ENCODE results near the gene GRIK3. TPM values are rescaled to one million over a fixed set of nuclear protein-coding genes. Genes with fewer than 3 reads are reported as not detected.

The GRIK3 gene
- total RNA-seq, 1 donor from 2014 or later: not detected

DNA sequence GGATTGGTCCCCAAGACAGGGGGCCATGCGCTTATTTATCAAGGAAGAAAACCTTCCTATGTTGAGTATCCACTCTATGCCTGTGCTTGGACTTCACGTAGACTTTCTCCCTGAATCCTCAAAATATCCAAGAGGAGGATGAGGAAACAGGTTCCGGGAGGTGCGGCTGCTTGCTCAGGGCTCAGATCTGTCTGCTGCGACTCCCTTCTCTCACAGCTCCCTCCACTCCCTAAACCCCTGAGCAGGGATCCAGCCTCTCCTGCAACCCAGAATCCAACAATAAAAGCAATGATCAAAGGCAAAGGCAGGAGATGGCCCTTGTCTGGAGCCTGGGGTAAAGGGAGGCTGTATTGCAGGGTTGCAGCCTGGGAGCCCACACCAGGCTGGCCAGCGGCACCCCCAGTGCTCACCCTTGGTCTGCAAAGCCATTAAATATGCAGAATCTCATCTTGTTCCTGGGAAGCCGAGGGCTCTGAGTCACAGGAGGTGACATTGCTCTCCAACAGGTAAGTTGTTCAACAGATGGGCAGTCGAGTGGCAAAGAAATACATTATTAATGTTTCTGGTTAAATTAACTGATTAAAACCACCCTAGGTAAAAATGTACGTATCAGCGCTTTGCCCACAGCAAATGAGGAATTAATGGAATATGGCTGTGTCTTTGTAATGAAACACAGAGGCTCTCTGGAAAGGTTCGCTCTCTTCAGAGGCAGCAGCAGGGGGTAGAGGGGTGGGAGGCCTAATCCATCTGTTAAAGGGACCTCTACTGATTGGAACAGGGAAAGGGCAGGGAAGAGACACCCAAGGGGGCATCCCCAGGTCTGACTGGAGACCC, 111.5 kb downstream of the GRIK3 start:
- no peak for DNase-seq (ENCODE audit: low spot score in 2 of 2, unreplicated experiment in 2 of 2)
- H3K27ac Mint-ChIP-seq: no peak overlapping the region
- no peaks in the 10 kb centered on the region for H3K4me1 Mint-ChIP-seq
- peaks cover 14% of the 10 kb centered on the region for H3K27me3 Mint-ChIP-seq (ENCODE audit: low read depth)
- no peak overlapping the region for H3K4me3 Mint-ChIP-seq
- H3K9me3 Mint-ChIP-seq: no peaks in the 10 kb centered on the region
- no peaks in the 10 kb centered on the region for H3K36me3 Mint-ChIP-seq
- TF ChIP-seq, protein P1, sequence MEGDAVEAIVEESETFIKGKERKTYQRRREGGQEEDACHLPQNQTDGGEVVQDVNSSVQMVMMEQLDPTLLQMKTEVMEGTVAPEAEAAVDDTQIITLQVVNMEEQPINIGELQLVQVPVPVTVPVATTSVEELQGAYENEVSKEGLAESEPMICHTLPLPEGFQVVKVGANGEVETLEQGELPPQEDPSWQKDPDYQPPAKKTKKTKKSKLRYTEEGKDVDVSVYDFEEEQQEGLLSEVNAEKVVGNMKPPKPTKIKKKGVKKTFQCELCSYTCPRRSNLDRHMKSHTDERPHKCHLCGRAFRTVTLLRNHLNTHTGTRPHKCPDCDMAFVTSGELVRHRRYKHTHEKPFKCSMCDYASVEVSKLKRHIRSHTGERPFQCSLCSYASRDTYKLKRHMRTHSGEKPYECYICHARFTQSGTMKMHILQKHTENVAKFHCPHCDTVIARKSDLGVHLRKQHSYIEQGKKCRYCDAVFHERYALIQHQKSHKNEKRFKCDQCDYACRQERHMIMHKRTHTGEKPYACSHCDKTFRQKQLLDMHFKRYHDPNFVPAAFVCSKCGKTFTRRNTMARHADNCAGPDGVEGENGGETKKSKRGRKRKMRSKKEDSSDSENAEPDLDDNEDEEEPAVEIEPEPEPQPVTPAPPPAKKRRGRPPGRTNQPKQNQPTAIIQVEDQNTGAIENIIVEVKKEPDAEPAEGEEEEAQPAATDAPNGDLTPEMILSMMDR (IDR thresholded peaks at IDR 0.05; ENCODE audit: unreplicated experiment): no peak

DNA sequence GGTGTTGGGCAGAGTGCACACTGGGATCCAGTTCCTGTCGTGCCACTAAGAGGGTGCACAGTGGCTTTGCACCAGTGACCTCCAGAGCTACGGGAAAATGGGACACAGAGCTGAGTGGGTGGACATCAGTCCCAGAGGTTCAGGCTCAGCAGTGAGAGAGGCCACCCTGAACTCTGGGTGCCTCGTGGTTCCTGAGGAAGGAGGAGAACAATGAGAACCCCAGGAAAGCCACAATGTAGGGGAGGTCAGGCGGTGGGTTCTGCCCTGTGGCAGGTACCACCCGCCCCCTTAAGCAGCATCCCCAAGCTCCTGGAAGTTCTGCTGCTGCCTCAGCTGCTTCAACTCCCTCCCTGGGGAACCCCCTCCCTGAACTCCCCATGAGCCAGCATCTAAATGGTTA, 112.2 kb downstream of the GRIK3 start:
- Mint-ChIP-seq H3K4me1 (no peaks in the 10 kb centered on the region), H3K9me3 (no peaks in the 10 kb centered on the region), H3K36me3 (no peaks in the 10 kb centered on the region), H3K4me3 (no peak overlapping the region), H3K27me3 (ENCODE audit: low read depth) (peaks cover 16% of the 10 kb centered on the region), H3K27ac (no peak overlapping the region)
- no peak for DNase-seq (ENCODE audit: low spot score in 2 of 2, unreplicated experiment in 2 of 2)
- TF ChIP-seq, protein P1 (IDR thresholded peaks at IDR 0.05; ENCODE audit: unreplicated experiment): no peak

DNA sequence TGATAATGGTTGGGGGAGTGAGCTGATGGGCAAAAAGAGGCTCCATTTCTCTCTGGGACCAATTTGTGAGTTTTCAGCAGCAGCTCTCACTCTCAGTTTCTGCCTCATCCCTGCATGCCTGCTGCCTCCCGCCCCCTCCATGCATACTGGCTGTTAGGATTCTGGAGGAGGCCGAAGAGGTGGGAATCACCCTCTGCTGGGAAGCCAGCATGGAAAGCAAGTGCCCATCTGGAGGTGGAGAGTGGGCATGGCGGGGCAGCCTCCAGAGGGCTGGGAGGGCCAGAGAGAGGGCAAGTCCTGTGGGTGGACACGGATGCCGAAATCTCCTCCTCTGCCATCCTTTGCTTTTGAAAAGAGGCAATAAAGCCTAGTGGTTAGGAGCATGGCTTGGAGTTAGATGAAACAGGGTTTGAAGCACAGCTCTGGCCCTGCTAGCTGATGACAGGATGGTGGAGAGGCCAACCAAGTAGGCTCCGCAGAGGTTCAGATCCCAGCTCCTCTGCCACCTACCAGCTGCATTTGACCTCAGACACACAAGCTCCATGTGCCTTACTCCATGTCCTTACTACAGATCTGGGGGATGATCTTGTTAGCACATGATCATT, 113.4 kb downstream of the GRIK3 start:
- Mint-ChIP-seq H3K36me3 (no peaks in the 10 kb centered on the region), H3K27ac (no peak overlapping the region), H3K4me3 (no peak overlapping the region), H3K4me1 (no peaks in the 10 kb centered on the region), H3K9me3 (no peaks in the 10 kb centered on the region), H3K27me3 (ENCODE audit: low read depth) (peaks cover 16% of the 10 kb centered on the region)
- no peak for DNase-seq (ENCODE audit: low spot score in 2 of 2, unreplicated experiment in 2 of 2)
- TF ChIP-seq, protein P1 (IDR thresholded peaks at IDR 0.05; ENCODE audit: unreplicated experiment): no peak

DNA sequence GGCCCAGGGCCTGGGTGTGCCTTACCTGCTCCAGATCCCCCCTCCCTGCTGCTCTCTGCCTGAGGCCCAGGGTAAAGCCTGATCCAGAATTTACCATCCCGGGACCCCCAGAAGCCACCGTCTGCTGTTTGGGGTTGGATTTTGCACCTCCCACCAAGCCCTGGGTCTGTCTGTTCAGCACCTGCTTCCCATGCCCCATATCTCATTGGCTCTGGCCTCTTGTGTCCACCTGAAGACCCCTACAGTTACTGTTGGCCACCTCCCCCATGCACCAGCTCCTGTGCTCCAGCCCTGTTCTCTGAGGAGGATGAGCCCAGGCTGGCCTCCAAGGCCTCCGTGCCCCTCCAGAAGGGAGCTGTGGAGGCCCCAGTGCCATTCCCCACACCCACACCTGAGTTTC, 113.9 kb downstream of the GRIK3 start:
- Mint-ChIP-seq H3K27ac (no peak overlapping the region), H3K36me3 (no peaks in the 10 kb centered on the region), H3K4me1 (no peaks in the 10 kb centered on the region), H3K9me3 (peaks cover 4% of the 10 kb centered on the region), H3K27me3 (ENCODE audit: low read depth) (peaks cover 16% of the 10 kb centered on the region), H3K4me3 (no peak overlapping the region)
- no peak for DNase-seq (ENCODE audit: low spot score in 2 of 2, unreplicated experiment in 2 of 2)
- TF ChIP-seq, protein P1 (IDR thresholded peaks at IDR 0.05; ENCODE audit: unreplicated experiment): no peak

DNA sequence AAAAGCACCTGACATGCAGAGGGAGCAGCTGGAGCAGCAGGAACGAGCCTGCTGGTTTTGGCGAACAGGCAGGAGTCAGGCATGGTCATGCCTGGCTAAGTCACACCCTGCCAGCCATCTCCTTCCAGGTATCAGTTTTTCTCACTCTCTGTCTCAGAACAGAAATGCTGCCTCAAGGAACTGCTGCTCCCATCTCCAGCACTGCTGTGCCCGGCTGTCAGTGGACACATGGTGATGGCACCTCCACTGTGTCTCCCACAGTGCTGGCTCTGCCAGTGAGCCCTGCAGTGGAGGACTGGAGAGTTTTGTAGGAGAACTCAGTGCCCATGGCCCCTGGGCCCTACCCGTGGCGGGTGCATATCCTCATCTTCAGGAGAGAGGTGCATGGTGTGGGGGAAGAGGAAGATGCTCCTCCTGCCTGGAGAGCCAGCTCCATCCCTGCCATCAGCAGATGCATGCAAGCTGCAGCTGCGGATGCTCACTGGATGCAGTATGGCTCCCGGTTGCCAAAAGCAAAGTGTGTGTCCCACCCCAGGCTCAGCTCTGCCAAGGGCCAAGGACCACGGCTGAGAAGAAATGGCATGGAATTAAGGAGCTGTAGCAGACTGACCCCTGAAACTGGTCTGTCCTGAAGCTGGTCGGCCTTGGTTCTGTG, 114.7 kb downstream of the GRIK3 start:
- Mint-ChIP-seq H3K4me3 (no peak overlapping the region), H3K9me3 (peaks cover 4% of the 10 kb centered on the region), H3K4me1 (no peaks in the 10 kb centered on the region), H3K27me3 (ENCODE audit: low read depth) (peaks cover 18% of the 10 kb centered on the region), H3K36me3 (no peaks in the 10 kb centered on the region), H3K27ac (no peak overlapping the region)
- TF ChIP-seq, protein P1 (IDR thresholded peaks at IDR 0.05; ENCODE audit: unreplicated experiment): no peak
- DNase-seq (ENCODE audit: low spot score in 2 of 2, unreplicated experiment in 2 of 2): no peak
